IPS-18a (cell line): ENCODE data around the gene NLGN1.

Source experiments
- H3K27ac ChIP-seq: one replicate; pipeline ENCODE4 v1.5.1; 2013; ENCODE audit warnings: low read length
- H3K27me3 ChIP-seq: one replicate; pipeline ENCODE4 v1.6.1; 2013; ENCODE audit warnings: mild to moderate bottlenecking, low read length; ENCODE audit not compliant: control insufficient read depth, insufficient read depth
- H3K36me3 ChIP-seq: one replicate; pipeline ENCODE4 v1.6.1; 2013; ENCODE audit warnings: low read depth, low read length; ENCODE audit not compliant: control insufficient read depth
- H3K4me1 ChIP-seq: one replicate; pipeline ENCODE4 v1.6.1; 2013; ENCODE audit warnings: low read depth, low read length; ENCODE audit not compliant: control insufficient read depth
- H3K4me3 ChIP-seq: one replicate; pipeline ENCODE4 v1.5.1; 2013; ENCODE audit warnings: low read length
- H3K9ac ChIP-seq: one replicate; pipeline ENCODE4 v1.6.1; 2013; ENCODE audit warnings: mild to moderate bottlenecking, low read length, moderate library complexity
- H3K9me3 ChIP-seq: one replicate; pipeline ENCODE4 v1.6.1; 2013; ENCODE audit warnings: low read depth, low read length; ENCODE audit not compliant: control insufficient read depth

NLGN1 gene

GRCh38 chr3:174102866-174103265, 705.3 kb downstream of the NLGN1 start:
- Histone ChIP-seq H3K4me3 (no peak overlapping the region), H3K27me3 (no peaks in the 10 kb centered on the region), H3K36me3 (no peaks in the 10 kb centered on the region), H3K9me3 (no peaks in the 10 kb centered on the region), H3K27ac (no peak overlapping the region), H3K9ac (no peak overlapping the region), H3K4me1 (peaks cover 15% of the 10 kb centered on the region)

DNA sequence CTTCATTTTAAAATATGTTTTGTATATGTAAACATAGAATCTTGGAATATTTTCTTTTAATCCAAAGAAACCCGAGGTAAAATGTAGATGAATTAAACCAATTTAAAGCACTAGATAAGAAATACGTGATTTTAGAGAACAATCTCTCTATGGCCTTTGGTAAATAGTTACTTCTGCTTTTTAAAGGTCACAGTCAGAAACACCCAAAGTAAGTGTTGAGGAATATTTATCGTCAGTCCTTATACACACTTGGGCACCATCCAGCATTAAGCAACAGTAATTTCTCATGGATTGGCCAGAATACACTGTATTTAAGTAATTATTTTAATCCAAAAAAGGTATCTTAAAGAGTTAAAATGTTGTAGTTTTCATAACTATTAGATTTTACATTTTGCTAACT, 713.2 kb downstream of the NLGN1 start:
- H3K36me3 ChIP-seq: no peaks in the 10 kb centered on the region
- H3K4me1 ChIP-seq: no peaks in the 10 kb centered on the region
- no peak overlapping the region for H3K9ac ChIP-seq
- H3K27me3 ChIP-seq: no peaks in the 10 kb centered on the region
- no peak overlapping the region for H3K27ac ChIP-seq
- no peaks in the 10 kb centered on the region for H3K9me3 ChIP-seq
- H3K4me3 ChIP-seq: no peak overlapping the region

DNA sequence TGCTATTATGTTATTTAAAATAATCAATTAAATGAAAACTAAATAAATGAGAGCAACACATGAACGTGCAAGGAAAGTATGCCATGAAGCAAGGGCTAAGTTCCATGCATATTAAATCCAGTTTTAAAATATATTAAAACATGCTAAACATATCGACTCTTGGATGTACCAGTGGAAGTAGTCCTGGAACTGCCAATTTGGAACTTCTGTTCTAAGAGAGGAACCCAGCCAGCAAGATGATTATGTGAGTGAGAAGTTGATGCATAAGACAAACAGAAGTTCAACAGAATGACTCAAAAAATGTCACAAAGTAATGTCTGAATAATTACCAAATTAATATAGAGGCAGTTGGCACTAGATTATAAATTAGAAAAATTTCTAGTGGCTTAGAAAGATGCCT, 714.2 kb downstream of the NLGN1 start:
- H3K4me3 ChIP-seq: no peak overlapping the region
- H3K9me3 ChIP-seq: no peaks in the 10 kb centered on the region
- H3K36me3 ChIP-seq: no peaks in the 10 kb centered on the region
- no peak overlapping the region for H3K9ac ChIP-seq
- no peak overlapping the region for H3K27ac ChIP-seq
- H3K27me3 ChIP-seq: no peaks in the 10 kb centered on the region
- H3K4me1 ChIP-seq: no peaks in the 10 kb centered on the region

DNA sequence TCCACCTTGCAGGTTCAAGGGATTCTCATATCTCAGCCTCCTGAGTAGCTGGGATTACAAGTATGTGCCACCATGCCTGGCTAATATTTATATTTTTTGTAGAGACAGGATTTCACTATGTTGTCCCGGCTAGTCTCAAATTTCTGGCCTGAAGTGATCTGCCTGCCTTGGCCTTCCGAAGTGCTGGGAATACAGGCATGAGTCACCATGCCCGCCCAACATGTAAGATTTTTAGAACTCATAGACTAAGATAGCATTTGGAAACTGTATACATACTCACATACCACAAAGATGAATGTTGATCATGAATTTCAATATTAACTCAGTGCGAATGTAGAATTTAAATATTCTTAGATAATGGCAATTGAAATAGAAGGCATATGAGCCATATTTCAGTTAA, 718.9 kb downstream of the NLGN1 start:
- Histone ChIP-seq H3K36me3 (no peaks in the 10 kb centered on the region), H3K9ac (no peak overlapping the region), H3K4me1 (peaks cover 9% of the 10 kb centered on the region), H3K27me3 (no peaks in the 10 kb centered on the region), H3K9me3 (no peaks in the 10 kb centered on the region), H3K4me3 (no peak overlapping the region), H3K27ac (no peak overlapping the region)

DNA sequence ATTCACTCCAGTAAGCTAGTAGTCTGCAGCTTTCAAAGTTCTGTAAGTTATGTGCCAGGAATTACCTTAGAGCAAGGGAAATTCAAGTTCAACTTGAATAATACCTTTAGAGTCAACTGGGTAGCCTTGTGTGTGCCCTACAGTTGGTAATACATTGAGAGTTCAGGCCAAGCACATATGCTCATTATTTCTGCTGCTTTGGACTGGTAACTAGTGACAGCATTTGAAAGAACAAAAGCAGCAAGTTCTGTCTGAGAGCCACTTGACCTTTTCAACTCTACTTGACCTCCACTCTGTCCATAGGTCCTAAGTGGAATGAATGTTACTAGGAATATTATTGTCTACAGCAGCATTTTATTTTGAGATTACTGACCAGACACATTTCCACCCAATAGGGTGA, 723.5 kb downstream of the NLGN1 start:
- Histone ChIP-seq H3K27me3 (no peaks in the 10 kb centered on the region), H3K9ac (no peak overlapping the region), H3K4me1 (peaks cover 9% of the 10 kb centered on the region), H3K27ac (no peak overlapping the region), H3K9me3 (no peaks in the 10 kb centered on the region), H3K36me3 (no peaks in the 10 kb centered on the region), H3K4me3 (no peak overlapping the region)

- no peaks in the 10 kb centered on the region for H3K9me3 ChIP-seq
- peaks cover 9% of the 10 kb centered on the region for H3K4me1 ChIP-seq
- H3K27ac ChIP-seq: no peak overlapping the region
- no peaks in the 10 kb centered on the region for H3K36me3 ChIP-seq
- H3K4me3 ChIP-seq: no peak overlapping the region
- H3K9ac ChIP-seq: no peak overlapping the region
- no peaks in the 10 kb centered on the region for H3K27me3 ChIP-seq
Observed at GRCh38 chr3:174122411-174122810, 724.9 kb downstream of the NLGN1 start.

DNA sequence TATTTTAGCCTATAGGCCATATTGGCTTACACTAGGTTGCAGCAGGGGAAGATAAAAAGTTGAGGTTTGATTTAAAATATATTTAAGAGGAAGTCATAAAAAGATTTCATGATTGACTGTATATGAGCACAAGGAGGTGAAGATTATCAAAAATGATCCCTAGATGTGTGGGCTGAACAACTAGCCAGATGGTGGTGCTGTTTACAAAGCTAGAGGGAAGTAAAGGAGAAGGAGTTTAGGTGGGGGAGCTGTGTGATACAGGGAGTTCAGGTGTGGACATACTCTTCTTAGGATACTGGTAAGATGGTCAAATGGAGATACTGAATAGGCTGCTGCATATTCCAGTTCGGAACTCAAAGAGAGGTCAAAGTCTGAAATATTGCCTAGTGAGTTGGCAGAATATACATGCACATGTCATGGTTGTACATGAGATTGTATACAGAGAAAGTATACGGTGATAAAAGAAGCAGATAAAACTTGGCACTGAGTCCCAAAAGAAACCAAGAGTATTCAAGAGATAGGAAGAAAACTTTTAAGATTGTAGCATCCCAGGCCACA, 727.8 kb downstream of the NLGN1 start:
- H3K4me1 ChIP-seq: peaks cover 6% of the 10 kb centered on the region
- H3K36me3 ChIP-seq: no peaks in the 10 kb centered on the region
- no peaks in the 10 kb centered on the region for H3K27me3 ChIP-seq
- no peaks in the 10 kb centered on the region for H3K9me3 ChIP-seq
- H3K27ac ChIP-seq: no peak overlapping the region
- no peak overlapping the region for H3K9ac ChIP-seq
- H3K4me3 ChIP-seq: no peak overlapping the region

GRCh38 chr3:174126990-174127758, 729.6 kb downstream of the NLGN1 start:
- H3K9me3 ChIP-seq: no peaks in the 10 kb centered on the region
- H3K9ac ChIP-seq: no peak overlapping the region
- H3K27me3 ChIP-seq: no peaks in the 10 kb centered on the region
- H3K4me1 ChIP-seq: no peaks in the 10 kb centered on the region
- no peaks in the 10 kb centered on the region for H3K36me3 ChIP-seq
- no peak overlapping the region for H3K4me3 ChIP-seq
- no peak overlapping the region for H3K27ac ChIP-seq

DNA sequence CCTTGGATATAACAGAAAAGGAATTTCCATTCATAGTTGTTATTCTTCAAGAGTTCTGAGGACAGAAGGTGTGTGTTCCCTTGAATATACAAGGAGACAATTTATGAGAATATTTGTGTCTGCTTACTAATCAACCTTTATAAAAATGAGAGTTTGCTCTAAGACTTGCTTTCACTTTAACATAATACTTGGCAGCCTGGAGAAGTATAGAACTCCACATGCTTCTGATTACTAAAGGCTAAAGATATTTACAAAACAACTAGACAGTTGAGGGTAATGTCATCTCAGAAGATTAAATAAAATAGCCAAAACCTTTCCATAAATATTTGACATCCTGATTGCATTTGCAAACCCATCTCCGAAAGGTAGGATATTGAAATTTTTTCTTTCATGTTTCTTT, 734.5 kb downstream of the NLGN1 start:
- Histone ChIP-seq H3K4me3 (no peak overlapping the region), H3K9ac (no peak overlapping the region), H3K9me3 (no peaks in the 10 kb centered on the region), H3K4me1 (no peaks in the 10 kb centered on the region), H3K36me3 (no peaks in the 10 kb centered on the region), H3K27ac (no peak overlapping the region), H3K27me3 (no peaks in the 10 kb centered on the region)

DNA sequence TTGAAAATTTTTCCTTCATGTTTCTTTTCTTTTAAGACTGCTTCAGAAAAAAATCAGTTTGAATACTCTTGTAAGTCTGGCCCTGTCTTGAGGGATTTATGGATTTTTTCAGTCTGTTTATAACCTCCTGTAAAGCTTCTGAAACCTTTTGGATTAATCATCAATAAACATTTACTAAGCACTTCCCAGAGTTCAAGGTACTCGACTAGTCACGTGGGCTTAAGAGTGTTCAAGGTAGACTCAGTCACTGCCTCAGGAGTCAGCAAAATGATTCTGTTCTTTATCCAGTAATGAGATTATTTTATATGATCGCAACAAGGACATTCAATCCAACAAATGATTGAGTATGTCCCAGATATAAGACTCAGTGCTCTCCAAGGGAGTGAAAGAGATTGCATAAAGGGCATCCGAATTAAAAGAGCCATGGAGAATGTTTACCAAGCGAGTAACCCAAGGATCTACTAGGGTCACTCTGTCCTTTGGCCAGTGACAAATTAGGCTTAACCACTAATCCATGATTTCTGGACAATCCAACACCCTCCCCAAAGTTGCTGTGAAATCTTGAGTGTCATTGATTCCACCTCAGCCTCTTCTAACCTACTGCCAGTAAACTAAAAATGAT, 735.0 kb downstream of the NLGN1 start:
- no peaks in the 10 kb centered on the region for H3K4me1 ChIP-seq
- no peak overlapping the region for H3K4me3 ChIP-seq
- no peak overlapping the region for H3K27ac ChIP-seq
- no peaks in the 10 kb centered on the region for H3K27me3 ChIP-seq
- no peak overlapping the region for H3K9ac ChIP-seq
- H3K36me3 ChIP-seq: no peaks in the 10 kb centered on the region
- no peaks in the 10 kb centered on the region for H3K9me3 ChIP-seq

DNA sequence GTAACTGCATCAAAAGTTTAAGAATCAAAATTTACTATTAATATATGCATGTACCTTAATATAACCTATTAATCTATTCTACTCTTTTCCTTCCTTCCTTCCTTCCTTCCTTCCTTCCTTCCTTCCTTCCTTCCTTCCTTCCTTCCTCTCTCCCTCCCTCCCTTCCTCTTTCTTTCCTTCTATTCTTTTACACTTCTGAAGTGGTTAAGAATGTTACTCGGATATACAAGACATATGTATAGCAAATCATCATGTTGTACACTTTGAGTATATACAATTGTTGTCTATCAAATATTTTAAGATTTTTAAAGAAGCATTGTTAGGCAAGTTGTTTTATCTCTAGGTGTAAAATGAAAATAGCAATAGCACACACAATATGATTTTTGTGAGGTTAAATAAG, 748.5 kb downstream of the NLGN1 start:
- Histone ChIP-seq H3K27me3 (no peaks in the 10 kb centered on the region), H3K4me1 (peaks cover 7% of the 10 kb centered on the region), H3K4me3 (no peak overlapping the region), H3K36me3 (no peaks in the 10 kb centered on the region), H3K27ac (no peak overlapping the region), H3K9me3 (no peaks in the 10 kb centered on the region), H3K9ac (no peak overlapping the region)

- Histone ChIP-seq H3K27me3 (no peaks in the 10 kb centered on the region), H3K27ac (no peak overlapping the region), H3K9ac (no peak overlapping the region), H3K9me3 (no peaks in the 10 kb centered on the region), H3K4me1 (peaks cover 7% of the 10 kb centered on the region), H3K36me3 (no peaks in the 10 kb centered on the region), H3K4me3 (no peak overlapping the region)
Observed at GRCh38 chr3:174147798-174148197, 750.3 kb downstream of the NLGN1 start.
